GM19397 (cell line): Measurements from ENCODE around the gene UBTD2.
"Not testable (repeated sequence)": the region's sequence is repeated elsewhere in the genome, so short reads cannot be mapped to it uniquely, and the experiment has no call there.

ENCODE experiments used
- ATAC-seq: cut with Tn5 transposase; IDR thresholded peaks from one replicate; pipeline ENCODE4 v1.9.1; 2021; ENCODE audit warnings: mild to moderate bottlenecking, moderate library complexity; ENCODE audit not compliant: unreplicated experiment

Gene UBTD2

DNA sequence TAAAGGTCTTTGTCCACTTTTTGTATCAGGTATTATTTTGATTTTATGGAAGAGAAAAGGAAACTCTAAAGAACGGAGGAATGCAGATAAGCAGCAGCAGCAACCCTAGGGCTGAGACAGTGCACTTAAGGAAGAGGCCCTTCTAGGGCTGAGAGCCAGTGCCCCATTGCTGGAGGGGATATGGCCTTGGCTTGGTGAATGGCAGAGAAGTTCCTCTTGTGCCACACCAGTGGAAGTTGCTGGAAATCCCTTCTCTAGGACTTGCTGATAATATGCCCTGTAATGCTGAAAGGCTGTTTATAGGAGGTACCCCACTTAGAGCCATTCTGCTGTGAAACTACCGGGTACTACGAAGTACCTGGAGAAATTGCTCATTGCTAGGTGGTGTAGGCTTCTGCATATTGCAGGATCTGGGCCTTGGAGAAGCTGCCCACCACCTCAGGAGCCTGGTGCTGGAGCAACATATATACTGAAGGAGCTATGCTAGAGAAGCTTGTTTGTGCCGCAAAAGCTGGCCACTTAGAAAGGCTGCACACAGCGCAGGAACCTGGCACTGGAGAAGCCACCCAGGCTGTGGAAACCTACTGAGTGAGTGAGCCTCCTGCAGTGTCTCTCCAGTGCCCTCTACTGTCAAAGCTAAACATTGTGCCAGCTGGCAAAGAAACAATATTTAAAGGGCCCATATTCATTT, 9.6 kb upstream of the UBTD2 start:
- ATAC-seq: peak; percentile 73

GRCh38 chr5:172291837-172292236, 8.3 kb upstream of the UBTD2 start:
- ATAC-seq: not testable (repeated sequence)

DNA sequence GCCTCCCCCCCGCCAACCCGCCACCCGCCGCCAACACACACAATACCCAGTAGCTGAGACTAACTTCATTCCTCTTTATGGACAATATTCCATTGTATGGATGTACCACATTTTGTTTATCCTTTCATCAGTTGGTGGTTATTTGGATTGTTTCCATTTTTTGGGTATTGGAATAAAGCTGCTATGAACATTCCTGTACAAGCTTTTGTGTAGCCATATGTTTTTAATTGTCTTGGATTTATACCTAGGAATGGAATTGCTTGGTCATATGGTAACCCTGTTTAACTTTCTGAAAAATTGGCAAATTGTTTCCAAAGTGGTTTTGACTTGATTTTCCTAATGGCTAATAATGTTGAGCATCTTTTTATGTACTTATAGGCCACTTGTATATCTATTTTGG, 4.9 kb upstream of the UBTD2 start:
- no peak for ATAC-seq

DNA sequence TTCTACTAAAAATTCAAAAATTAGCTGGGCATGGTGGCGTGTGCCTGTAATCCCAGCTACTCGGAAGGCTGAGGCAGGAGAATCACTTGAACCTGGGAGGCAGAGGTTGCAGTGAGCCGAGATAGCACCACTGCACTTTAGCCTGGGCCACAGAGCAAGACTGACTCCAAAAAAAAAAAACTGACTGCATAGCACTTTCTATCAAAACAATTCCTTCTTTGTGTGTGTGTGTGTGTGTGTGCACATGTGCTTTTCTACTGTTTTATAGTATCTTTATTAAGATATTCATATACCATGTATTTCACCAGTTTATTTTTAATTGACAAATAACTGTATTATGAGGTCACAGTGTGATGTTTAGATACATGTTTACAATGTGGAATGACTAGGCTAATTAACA, 3.6 kb upstream of the UBTD2 start:
- not testable (repeated sequence) for ATAC-seq

DNA sequence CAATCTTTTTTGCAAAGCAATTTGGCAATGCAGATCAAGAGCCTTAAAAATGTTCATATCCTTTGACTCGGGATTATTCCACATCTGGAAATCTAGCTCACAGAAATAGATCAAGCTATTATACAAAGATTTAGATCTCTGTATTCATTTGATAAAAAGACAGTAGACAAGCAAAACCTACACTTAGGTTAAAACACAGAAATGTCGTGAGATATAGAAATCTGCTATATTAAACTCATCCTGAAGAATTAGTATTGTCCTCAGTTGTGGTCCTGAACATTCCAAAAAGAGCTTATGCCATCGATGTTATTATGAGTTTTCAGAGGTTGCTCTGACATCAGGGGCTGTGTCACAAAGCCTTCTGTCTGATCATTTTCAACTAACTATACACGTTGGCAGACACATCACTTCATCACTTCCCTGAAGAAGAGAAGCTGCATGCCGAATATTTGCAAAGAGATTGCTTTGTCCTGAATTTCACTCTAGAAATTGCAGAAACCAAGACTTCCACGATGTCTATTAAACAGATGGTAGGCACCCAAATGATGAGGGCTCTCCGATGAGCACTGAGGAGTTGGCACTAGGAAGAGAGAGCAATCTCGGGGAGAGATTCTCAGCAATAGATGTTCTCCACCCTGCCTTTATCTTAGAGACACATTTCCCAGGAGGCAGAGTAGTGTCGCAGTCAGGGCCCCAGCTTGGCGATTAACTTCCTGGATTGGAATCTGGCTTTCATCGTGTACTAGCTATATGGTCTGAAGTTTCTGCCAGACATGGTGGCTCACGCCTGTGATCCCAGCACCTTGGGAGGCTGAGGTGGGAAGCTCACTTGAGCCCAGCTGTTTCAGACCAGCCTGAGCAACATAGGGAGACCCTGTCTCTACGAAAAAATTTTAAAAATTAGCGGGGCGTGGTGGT, 1.9 kb upstream of the UBTD2 start:
- ATAC-seq: no peak

DNA sequence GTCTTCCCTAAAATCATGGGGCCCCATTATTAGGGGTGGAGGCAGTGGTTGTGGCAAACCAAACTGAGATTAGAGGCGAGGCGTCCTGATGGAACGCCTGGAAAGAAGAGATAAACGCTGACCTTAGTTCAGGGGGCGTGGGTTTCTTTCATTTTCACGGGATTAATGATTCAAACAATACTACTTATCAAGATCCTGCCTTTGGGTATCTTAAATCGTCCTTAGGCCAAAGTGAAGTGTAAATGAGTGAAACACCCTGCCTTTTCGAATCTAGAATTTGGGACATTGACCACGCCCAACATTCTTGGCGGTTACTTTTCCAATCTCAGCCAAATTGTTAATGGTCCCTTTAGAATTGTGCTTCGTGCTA, 1.0 kb upstream of the UBTD2 start:
- ATAC-seq: no peak

DNA sequence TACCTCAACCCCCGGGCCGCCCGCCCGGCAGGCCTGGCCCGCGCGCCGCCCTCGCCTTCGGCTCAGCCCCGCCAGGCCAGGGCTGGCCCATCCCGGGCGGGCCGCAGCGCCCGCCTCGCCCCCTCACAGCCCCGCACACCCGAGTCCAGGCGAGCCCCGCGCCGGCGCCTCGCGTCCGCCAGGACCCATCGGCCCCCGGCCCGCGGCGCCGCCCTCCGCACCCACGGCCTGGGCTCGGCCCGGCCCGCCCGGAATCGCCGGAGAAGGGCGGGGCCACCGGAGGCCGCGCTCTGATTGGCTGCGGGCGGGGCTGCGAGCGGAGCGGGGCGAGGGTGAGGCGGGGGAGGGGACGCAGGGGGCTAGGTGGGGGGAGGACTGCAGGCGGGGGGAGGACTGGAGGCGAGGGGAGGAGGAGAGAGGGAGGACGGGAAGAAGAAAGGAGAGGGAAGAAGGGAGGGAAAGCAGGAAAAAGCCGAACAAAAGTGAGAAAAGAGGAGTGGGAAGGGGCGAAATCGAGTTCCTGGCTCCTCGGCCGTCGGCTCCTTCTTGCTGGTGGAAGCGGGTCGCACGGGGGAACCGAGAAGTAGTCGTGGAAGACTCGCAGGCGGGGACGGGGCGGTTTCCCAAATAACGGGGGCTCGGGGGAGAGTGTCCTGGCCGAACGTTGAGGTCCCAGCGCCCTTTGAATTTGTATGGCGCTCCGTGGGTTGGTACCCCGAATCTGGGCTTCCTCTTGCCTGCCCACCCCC, 472 bp upstream of the UBTD2 start:
- ATAC-seq: peak; percentile 92

GRCh38 chr5:172282272-172283019, 1.1 kb downstream of the UBTD2 start:
- no peak for ATAC-seq

GRCh38 chr5:172281346-172281745, 2.2 kb downstream of the UBTD2 start:
- no peak for ATAC-seq

DNA sequence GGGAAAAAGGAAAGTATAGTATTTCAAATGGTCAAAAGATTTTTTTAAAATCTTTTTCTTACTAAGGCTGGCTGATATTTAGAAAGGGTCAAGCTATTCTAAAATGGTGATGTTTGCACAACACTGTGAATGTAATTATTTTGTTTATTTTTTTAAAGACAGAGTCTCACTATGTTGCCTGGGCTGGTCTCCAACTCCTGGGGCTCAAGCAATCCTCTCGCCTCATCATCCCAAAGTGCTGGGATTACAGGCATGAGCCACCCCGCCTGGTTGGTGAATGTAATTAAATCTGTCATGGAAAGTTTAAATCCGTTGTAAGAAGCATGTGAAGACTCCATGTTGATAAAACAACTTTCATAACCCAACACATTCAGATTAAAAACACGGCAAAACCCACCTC, 2.6 kb downstream of the UBTD2 start:
- no peak for ATAC-seq

GRCh38 chr5:172280317-172280716, 3.2 kb downstream of the UBTD2 start:
- ATAC-seq: no peak

GRCh38 chr5:172278356-172278755, 5.2 kb downstream of the UBTD2 start:
- ATAC-seq: no peak

DNA sequence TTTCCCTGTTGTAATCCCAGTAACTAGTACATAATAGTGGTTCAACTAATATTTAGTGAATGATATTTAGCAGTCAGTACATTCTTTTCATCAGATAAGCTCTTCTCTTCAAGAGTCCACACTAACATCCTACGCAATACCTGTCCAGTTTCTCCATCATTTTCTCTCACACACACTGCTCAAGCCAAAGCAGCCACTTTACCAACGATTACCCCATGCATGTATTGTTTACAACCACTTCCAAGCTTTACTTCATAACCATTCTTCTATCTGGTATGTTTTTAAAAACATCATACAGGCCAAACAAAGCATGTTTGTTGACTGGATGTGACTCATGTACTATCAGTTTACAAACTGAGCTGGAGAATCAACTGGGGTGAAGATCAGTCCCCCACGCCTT, 7.3 kb downstream of the UBTD2 start:
- ATAC-seq: no peak

DNA sequence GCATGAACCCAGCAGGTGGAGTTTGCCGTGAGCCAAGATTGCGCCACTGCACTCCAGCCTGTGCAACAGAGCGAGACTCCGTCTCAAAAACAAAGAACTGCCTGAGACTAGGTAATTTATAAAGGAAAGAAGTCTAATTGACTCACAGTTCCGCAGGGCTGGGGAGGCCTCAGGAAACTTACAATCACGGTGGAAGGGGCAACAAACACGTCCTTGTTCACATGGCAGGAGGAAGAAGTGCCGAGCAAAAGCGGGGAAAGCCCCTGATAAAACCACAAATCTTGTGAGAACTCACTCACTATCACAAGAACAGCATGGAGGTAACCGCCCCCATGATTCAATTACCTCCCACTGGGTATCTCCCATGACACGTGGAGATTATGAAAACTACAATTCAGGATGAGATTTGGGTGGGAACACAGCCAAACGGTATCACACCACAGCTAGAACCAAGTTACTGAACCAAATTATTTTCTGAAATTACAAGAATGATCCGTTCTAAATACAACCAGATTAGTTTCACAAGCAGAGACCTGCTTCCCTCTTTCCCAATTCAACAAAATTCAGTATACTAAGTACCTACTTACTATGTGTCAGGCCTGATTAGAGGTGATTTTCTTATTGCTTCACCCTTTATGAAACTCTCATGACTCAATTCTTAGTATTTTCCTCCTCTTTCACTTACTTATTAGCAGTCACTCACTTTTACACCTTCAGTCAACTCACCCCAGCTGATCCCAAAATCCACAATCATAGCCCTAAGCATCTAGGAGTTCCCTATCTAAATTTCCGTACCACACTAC, 8.4 kb downstream of the UBTD2 start:
- no peak for ATAC-seq

DNA sequence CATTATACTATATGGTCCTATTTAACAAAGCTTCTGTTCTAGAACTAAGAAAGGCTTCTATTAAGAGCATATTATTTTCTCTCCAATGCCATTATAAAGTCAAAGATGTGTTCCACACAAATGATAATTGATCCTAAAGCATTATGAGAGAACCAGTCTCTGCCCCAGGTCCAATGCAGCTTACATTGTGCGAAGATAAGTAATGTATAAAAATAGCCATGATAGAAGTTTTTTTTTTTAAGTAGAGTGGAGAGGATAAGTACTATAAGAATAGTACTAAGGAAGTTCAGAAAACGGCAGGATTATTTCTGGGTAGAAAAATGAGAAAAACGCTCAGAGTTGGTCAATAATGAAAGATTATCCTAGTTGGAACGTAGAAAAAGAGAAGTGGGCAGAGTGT, 15.6 kb downstream of the UBTD2 start:
- ATAC-seq: no peak

DNA sequence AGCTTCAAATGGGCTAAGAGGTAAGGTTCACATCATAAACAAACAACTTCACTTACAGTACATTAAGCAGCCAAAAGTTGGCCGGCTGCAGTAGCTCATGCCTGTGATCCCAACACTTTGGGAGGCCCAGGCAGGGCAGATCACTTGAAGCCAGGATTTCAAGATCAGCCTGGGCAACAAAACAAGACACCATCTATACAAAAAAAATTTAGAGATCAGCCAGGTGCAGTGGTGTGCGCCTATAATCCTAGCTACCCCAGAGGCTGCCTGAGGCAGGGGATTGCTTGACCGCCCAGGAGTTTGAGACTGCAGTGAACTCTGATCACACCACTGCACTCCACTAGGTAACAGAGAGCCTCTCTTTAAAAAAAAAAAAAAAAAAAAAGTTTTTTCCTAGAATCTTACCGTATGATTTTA, 16.9 kb downstream of the UBTD2 start:
- ATAC-seq: no peak

- ATAC-seq: no peak
Observed at GRCh38 chr5:172266071-172266675, 17.4 kb downstream of the UBTD2 start.

DNA sequence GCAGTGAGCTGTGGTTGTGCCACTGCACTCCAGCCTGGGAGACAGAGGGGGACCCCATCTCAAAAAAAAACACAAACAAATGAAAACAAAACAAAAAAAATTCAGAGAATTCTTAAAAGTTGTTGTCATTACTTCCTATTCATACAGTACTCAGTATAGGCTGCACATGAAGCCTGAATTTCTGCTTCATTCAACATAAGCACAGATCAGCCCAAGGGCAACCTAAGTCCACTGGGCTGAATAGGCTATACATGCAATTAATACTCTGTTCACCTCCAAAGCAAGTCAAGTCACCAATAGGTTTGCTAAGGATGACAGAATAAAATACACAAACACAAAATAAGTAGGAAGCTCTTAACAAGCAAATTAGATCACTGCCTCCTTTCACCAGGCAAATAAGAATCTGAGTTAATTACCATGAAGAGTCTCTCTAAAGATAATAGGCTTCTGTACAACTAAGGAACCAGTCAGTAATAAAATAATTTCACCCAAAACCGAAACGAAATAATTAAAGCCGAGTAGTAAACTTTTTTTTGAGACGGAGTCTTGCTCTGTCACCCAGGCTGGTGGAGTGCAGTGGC, 18.7 kb downstream of the UBTD2 start:
- no peak for ATAC-seq

GRCh38 chr5:172255444-172255843, 28.1 kb downstream of the UBTD2 start:
- no peak for ATAC-seq
